Measurements from ENCODE around the gene IMPG1. TPM values are rescaled to one million over a fixed set of nuclear protein-coding genes. Genes with fewer than 3 reads are reported as not detected.

The IMPG1 gene
- total and polyA plus RNA-seq, 11 donors = not detected

DNA sequence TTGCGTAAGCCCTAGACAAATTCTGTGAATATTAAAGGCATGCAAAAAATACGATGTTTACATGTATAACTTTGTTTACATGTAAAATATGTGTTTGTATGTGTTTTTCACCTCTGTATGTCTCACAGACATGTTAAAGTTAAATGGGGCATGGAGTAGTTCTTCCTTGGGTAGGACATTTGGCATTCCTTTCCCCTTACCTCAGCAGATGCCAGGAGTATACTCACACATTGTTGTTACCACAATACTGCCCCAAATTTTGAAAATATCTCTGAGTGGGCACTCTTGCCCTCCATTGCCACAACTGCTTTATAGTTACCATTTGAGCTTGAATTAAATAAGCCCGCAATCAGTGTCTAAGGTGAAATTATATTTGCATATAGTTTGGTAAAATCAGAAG is 175.9 kb downstream of the IMPG1 start:
- intact Hi-C loops (cut with DNase I) = no loop called here
- 60 to 97% (median 89%) methylated on average over 3 of the region's 3 CpGs for WGBS, 4 donors

DNA sequence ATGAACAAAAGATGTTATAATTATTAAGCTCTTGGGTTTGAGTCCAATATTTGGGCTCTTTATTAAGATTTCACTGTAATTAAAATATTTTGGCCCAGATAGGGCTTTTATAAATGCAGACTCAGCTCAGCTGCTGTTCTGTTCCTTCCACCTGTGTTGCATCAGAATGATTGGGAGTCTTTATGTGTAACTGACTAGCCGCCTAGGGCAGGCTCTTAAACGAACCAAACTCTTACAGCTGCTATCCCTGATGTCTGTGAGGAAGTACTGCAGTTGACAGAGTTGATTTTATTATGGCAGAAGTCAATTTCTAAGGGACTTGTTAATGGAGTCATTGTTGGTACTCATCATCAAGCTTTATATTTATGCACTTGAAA is 178.7 kb downstream of the IMPG1 start:
- no peaks in the 10 kb centered on the region for H3K9me3 ChIP-seq
- no peaks in the 10 kb centered on the region for H3K4me1 ChIP-seq
- H3K36me3 ChIP-seq = peaks cover 0 to 60% (median 9%) of the 10 kb centered on the region in 9 donors
- ATAC-seq = no peak
- H3K4me3 ChIP-seq = no peak overlapping the region
- TF ChIP-seq, protein P1, sequence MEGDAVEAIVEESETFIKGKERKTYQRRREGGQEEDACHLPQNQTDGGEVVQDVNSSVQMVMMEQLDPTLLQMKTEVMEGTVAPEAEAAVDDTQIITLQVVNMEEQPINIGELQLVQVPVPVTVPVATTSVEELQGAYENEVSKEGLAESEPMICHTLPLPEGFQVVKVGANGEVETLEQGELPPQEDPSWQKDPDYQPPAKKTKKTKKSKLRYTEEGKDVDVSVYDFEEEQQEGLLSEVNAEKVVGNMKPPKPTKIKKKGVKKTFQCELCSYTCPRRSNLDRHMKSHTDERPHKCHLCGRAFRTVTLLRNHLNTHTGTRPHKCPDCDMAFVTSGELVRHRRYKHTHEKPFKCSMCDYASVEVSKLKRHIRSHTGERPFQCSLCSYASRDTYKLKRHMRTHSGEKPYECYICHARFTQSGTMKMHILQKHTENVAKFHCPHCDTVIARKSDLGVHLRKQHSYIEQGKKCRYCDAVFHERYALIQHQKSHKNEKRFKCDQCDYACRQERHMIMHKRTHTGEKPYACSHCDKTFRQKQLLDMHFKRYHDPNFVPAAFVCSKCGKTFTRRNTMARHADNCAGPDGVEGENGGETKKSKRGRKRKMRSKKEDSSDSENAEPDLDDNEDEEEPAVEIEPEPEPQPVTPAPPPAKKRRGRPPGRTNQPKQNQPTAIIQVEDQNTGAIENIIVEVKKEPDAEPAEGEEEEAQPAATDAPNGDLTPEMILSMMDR (IDR thresholded peaks at IDR 0.05) = no peak
- TF ChIP-seq POLR2A (IDR thresholded peaks at IDR 0.05) = no peak
- H3K27me3 ChIP-seq = no peaks in the 10 kb centered on the region
- no peak overlapping the region for H3K27ac ChIP-seq
- DNase-seq = no peak
- 59 to 78% (median 72%) methylated on average over 2 of the region's 2 CpGs for WGBS, 4 donors
- intact Hi-C loops (cut with DNase I) = no loop called here

More for the DNA sequence above, 175.9 kb downstream of the IMPG1 start:
- H3K4me1 ChIP-seq = no peaks in the 10 kb centered on the region
- H3K36me3 ChIP-seq = peaks cover 0 to 44% (median 5%) of the 10 kb centered on the region in 9 donors
- TF ChIP-seq POLR2A (IDR thresholded peaks at IDR 0.05) = no peak
- TF ChIP-seq, protein P1 (IDR thresholded peaks at IDR 0.05) = no peak
- peaks cover 0 to 3% (median 0%) of the 10 kb centered on the region in 12 donors for H3K9me3 ChIP-seq
- DNase-seq (no peak), ATAC-seq (no peak)
- H3K4me3 ChIP-seq = no peak overlapping the region
- H3K27me3 ChIP-seq = no peaks in the 10 kb centered on the region
- H3K27ac ChIP-seq = no peak overlapping the region

DNA sequence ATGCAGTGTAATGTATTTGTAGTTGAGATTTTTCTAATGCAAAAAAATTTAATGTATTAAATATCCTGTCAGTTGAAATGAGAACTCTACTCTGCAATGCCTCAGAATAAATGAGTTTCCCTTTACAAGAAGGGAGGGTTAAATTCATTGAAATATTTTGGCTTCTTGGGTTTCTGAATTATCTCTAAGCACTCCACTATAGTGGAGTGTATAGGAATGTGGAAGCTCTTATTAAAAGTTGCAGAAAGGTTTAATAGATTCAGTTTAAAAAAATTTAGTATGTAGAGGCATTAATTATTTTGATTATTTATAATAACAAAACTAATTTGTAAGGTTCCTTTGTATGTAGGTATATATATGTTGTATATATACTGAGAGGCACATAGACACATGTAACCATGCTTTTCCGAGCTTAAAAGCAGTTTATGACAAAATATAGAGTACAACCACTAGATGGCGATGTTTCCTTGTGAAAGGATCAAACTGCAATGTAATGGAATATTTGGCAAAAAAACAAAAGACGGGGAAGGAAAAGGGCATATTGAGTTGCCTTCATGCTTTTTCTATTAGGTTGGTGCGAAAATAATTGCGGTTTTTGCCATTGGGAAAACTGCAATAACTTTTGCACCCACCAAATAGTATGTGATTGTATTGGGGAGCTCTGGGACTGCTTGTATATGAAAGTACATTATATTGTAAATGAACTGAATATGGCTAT is 179.2 kb downstream of the IMPG1 start:
- 7 to 16% (median 13%) methylated on average over 5 of the region's 5 CpGs for WGBS, 4 donors
- intact Hi-C loops (cut with DNase I) = no loop called here
- peak in 1 of 4 donors; percentile 29 for ATAC-seq

DNA sequence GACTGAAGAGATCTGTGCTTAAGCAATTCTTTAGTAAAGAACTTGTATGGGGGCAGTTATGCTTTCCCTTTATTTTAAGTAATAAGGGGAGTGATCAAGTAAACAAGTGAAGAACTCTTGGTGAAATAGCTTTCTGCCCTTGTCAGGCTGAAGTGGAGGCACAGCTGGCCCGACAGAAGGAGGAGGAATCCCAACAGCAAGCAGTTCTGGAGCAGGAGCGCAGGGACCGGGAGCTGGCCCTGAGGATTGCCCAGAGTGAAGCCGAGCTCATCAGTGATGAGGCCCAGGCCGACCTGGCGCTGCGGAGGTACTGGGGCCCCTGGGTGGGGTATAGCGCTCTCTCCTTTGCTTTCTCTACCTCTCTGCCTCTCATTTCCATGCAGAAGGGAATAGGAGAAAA is 180.1 kb downstream of the IMPG1 start:
- ATAC-seq = no peak

More for the DNA sequence above, 179.2 kb downstream of the IMPG1 start:
- Histone ChIP-seq H3K27ac (no peak overlapping the region), H3K4me3 (no peak overlapping the region), H3K9me3 (no peaks in the 10 kb centered on the region), H3K36me3 (peaks cover 0 to 55% (median 9%) of the 10 kb centered on the region in 9 donors), H3K4me1 (no peaks in the 10 kb centered on the region), H3K27me3 (no peaks in the 10 kb centered on the region)
- no peak for TF ChIP-seq POLR2A (IDR thresholded peaks at IDR 0.05)
- TF ChIP-seq, protein P1 (IDR thresholded peaks at IDR 0.05) = peak; percentile 58 to 80 (median 75)
- no peak for DNase-seq

More for the DNA sequence above, 180.1 kb downstream of the IMPG1 start:
- DNase-seq = no peak
- Histone ChIP-seq H3K4me1 (no peaks in the 10 kb centered on the region), H3K27ac (no peak overlapping the region), H3K36me3 (peaks cover 0 to 54% (median 9%) of the 10 kb centered on the region in 9 donors), H3K4me3 (no peak overlapping the region), H3K27me3 (no peaks in the 10 kb centered on the region), H3K9me3 (no peaks in the 10 kb centered on the region)
- intact Hi-C loops (cut with DNase I) = no loop called here
- TF ChIP-seq, protein P1 (IDR thresholded peaks at IDR 0.05) = no peak
- TF ChIP-seq POLR2A (IDR thresholded peaks at IDR 0.05) = no peak
- WGBS, 4 donors = 89 to 95% (median 94%) methylated on average over 8 of the region's 8 CpGs
